Measurements from ENCODE around the gene MGAT5B. TPM values are rescaled to one million over a fixed set of nuclear protein-coding genes. Genes with fewer than 3 reads are reported as not detected.
A peak's percentile ranks its signal among the peaks of the same experiment; 100 is the strongest.

MGAT5B gene
- total and polyA plus RNA-seq, 5 experiments from 2014 or later: 1.7 to 2.0 TPM; not detected in 3

GRCh38 chr17:76883744-76884525, 15.7 kb downstream of the MGAT5B start:
- no peaks in the 10 kb centered on the region for H3K36me3 Mint-ChIP-seq
- H3K9me3 Mint-ChIP-seq: no peaks in the 10 kb centered on the region
- no peak for DNase-seq
- POLR2A ChIA-PET: interaction anchor here (0.6 kb wide), 1 partner anchor 90 kb away, joined by 4 read pairs; no protein-coding TSS in a partner anchor
- H3K4me1 Mint-ChIP-seq: peaks cover 0 to 1% (median 0%) of the 10 kb centered on the region in 4 donors
- peak overlapping the region in 1 of 10 donors; percentile 34 for H3K27ac Mint-ChIP-seq
- H3K4me3 Mint-ChIP-seq: no peak overlapping the region
- ATAC-seq: no peak
- peaks cover 0 to 5% (median 0%) of the 10 kb centered on the region in 5 donors for H3K27me3 Mint-ChIP-seq

- H3K27ac Mint-ChIP-seq: no peak overlapping the region
- ATAC-seq: no peak
- peaks cover 0 to 5% (median 0%) of the 10 kb centered on the region in 5 donors for H3K27me3 Mint-ChIP-seq
- DNase-seq: no peak
- H3K36me3 Mint-ChIP-seq: no peaks in the 10 kb centered on the region
- no peak overlapping the region for H3K4me3 Mint-ChIP-seq
- POLR2A ChIA-PET: no interaction called here
- no peaks in the 10 kb centered on the region for H3K9me3 Mint-ChIP-seq
- H3K4me1 Mint-ChIP-seq: peaks cover 0 to 1% (median 0%) of the 10 kb centered on the region in 4 donors
These were observed 17.0 kb downstream of the MGAT5B start for GRCh38 chr17:76884995-76885893.

- H3K4me3 Mint-ChIP-seq: no peak overlapping the region
- H3K27ac Mint-ChIP-seq: no peak overlapping the region
- no peak for ATAC-seq
- no peak for DNase-seq
- H3K27me3 Mint-ChIP-seq: peaks cover 0 to under 1% (median 0%) of the 10 kb centered on the region in 5 donors
- POLR2A ChIA-PET: no interaction called here
- H3K4me1 Mint-ChIP-seq: peaks cover 0 to 1% (median 0%) of the 10 kb centered on the region in 4 donors
- no peaks in the 10 kb centered on the region for H3K36me3 Mint-ChIP-seq
- H3K9me3 Mint-ChIP-seq: no peaks in the 10 kb centered on the region
These were observed 17.7 kb downstream of the MGAT5B start for GRCh38 chr17:76885894-76886290.

- no peaks in the 10 kb centered on the region for H3K36me3 Mint-ChIP-seq
- H3K27ac Mint-ChIP-seq: peak overlapping the region in 1 of 10 donors; percentile 34
- POLR2A ChIA-PET: no interaction called here
- H3K27me3 Mint-ChIP-seq: no peaks in the 10 kb centered on the region
- H3K4me1 Mint-ChIP-seq: peaks cover 0 to 1% (median 0%) of the 10 kb centered on the region in 4 donors
- ATAC-seq: no peak
- no peaks in the 10 kb centered on the region for H3K9me3 Mint-ChIP-seq
- no peak for DNase-seq
- no peak overlapping the region for H3K4me3 Mint-ChIP-seq
These were observed 18.2 kb downstream of the MGAT5B start for GRCh38 chr17:76886395-76886794.

GRCh38 chr17:76887802-76888201, 19.6 kb downstream of the MGAT5B start:
- ATAC-seq (no peak), DNase-seq (no peak)
- Mint-ChIP-seq H3K27me3 (no peaks in the 10 kb centered on the region), H3K27ac (no peak overlapping the region), H3K4me3 (no peak overlapping the region), H3K36me3 (no peaks in the 10 kb centered on the region), H3K9me3 (no peaks in the 10 kb centered on the region), H3K4me1 (peaks cover 0 to 1% (median 0%) of the 10 kb centered on the region in 4 donors)
- POLR2A ChIA-PET: interaction anchor here (0.5 kb wide), 1 partner anchor 776 kb away, joined by 3 read pairs; no protein-coding TSS in a partner anchor

- Mint-ChIP-seq H3K27ac (no peak overlapping the region), H3K27me3 (no peaks in the 10 kb centered on the region), H3K36me3 (no peaks in the 10 kb centered on the region), H3K4me1 (peaks cover 0 to 1% (median 0%) of the 10 kb centered on the region in 4 donors), H3K9me3 (no peaks in the 10 kb centered on the region), H3K4me3 (no peak overlapping the region)
- ATAC-seq (no peak), DNase-seq (no peak)
- POLR2A ChIA-PET: interaction anchor here (0.9 kb wide), 1 partner anchor 33 kb away, joined by 4 read pairs; no protein-coding TSS in a partner anchor
These were observed 20.5 kb downstream of the MGAT5B start for GRCh38 chr17:76888661-76889060.

- Mint-ChIP-seq H3K27ac (no peak overlapping the region), H3K4me1 (peaks cover 0 to 1% (median 0%) of the 10 kb centered on the region in 4 donors), H3K36me3 (no peaks in the 10 kb centered on the region), H3K9me3 (no peaks in the 10 kb centered on the region), H3K4me3 (no peak overlapping the region), H3K27me3 (no peaks in the 10 kb centered on the region)
- POLR2A ChIA-PET: no interaction called here
- no peak for DNase-seq
- no peak for ATAC-seq
These were observed 21.1 kb downstream of the MGAT5B start for GRCh38 chr17:76889323-76889722.

GRCh38 chr17:76892329-76892728, 24.1 kb downstream of the MGAT5B start:
- Mint-ChIP-seq H3K36me3 (no peaks in the 10 kb centered on the region), H3K27me3 (no peaks in the 10 kb centered on the region), H3K9me3 (no peaks in the 10 kb centered on the region), H3K4me3 (no peak overlapping the region), H3K4me1 (no peaks in the 10 kb centered on the region), H3K27ac (no peak overlapping the region)
- POLR2A ChIA-PET: no interaction called here
- ATAC-seq (no peak), DNase-seq (no peak)

- ATAC-seq (no peak), DNase-seq (no peak)
- Mint-ChIP-seq H3K4me3 (no peak overlapping the region), H3K27me3 (no peaks in the 10 kb centered on the region), H3K27ac (peak overlapping the region in 1 of 10 donors; percentile 62), H3K9me3 (no peaks in the 10 kb centered on the region), H3K36me3 (no peaks in the 10 kb centered on the region), H3K4me1 (no peaks in the 10 kb centered on the region)
- POLR2A ChIA-PET: no interaction called here
These were observed 25.6 kb downstream of the MGAT5B start for GRCh38 chr17:76893623-76894334.

- no peak overlapping the region for H3K4me3 Mint-ChIP-seq
- ATAC-seq (no peak), DNase-seq (no peak)
- no peaks in the 10 kb centered on the region for H3K4me1 Mint-ChIP-seq
- no peak overlapping the region for H3K27ac Mint-ChIP-seq
- no peaks in the 10 kb centered on the region for H3K27me3 Mint-ChIP-seq
- no peaks in the 10 kb centered on the region for H3K36me3 Mint-ChIP-seq
- POLR2A ChIA-PET: no interaction called here
- H3K9me3 Mint-ChIP-seq: no peaks in the 10 kb centered on the region
These were observed 26.6 kb downstream of the MGAT5B start for GRCh38 chr17:76894842-76895241.

- no peaks in the 10 kb centered on the region for H3K36me3 Mint-ChIP-seq
- peak overlapping the region in 1 of 10 donors; percentile 43 for H3K27ac Mint-ChIP-seq
- ATAC-seq: no peak
- POLR2A ChIA-PET: no interaction called here
- no peak overlapping the region for H3K4me3 Mint-ChIP-seq
- no peaks in the 10 kb centered on the region for H3K9me3 Mint-ChIP-seq
- H3K4me1 Mint-ChIP-seq: no peaks in the 10 kb centered on the region
- DNase-seq: no peak
- no peaks in the 10 kb centered on the region for H3K27me3 Mint-ChIP-seq
These were observed 28.8 kb downstream of the MGAT5B start for GRCh38 chr17:76897023-76897422.

GRCh38 chr17:76899414-76899813, 31.2 kb downstream of the MGAT5B start:
- H3K36me3 Mint-ChIP-seq: no peaks in the 10 kb centered on the region
- no peak for ATAC-seq
- no peaks in the 10 kb centered on the region for H3K4me1 Mint-ChIP-seq
- no peaks in the 10 kb centered on the region for H3K27me3 Mint-ChIP-seq
- H3K27ac Mint-ChIP-seq: no peak overlapping the region
- no peak for DNase-seq
- H3K9me3 Mint-ChIP-seq: no peaks in the 10 kb centered on the region
- POLR2A ChIA-PET: interaction anchor here (0.5 kb wide), 1 partner anchor 1424 kb away, joined by 5 read pairs; no protein-coding TSS in a partner anchor
- H3K4me3 Mint-ChIP-seq: no peak overlapping the region
